Transverse colon (tissue), 4 donors: ENCODE data around the gene UTP20. TPM values are rescaled to one million over a fixed set of nuclear protein-coding genes. Genes with fewer than 3 reads are reported as not detected.

Source experiments
- DNase-seq: peaks from one replicate; pipeline ENCODE4 v3.0.0-alpha.2; 2019
- H3K27ac ChIP-seq, 4 donors: fragments of 200-600 bp; sonication (generic); 2 replicates each; pipeline ENCODE4 v1.5.1; 2016 to 2018; ENCODE audit warnings: inconsistent platforms in 4 of 4
- H3K27me3 ChIP-seq: fragments of 200-600 bp; sonication (generic); 2 replicates; pipeline ENCODE4 v1.5.1; 2017; ENCODE audit warnings: inconsistent platforms
- H3K36me3 ChIP-seq, 4 donors: fragments of 200-600 bp; sonication (generic); 2 replicates each; pipeline ENCODE4 v1.5.1; 2017 to 2019; ENCODE audit warnings: inconsistent platforms in 4 of 4
- H3K4me1 ChIP-seq, 4 donors: fragments of 200-600 bp; sonication (generic); 2 replicates each; pipeline ENCODE4 v1.5.1; 2017 to 2020; ENCODE audit warnings: inconsistent platforms in 4 of 4
- H3K4me3 ChIP-seq, 4 donors: fragments of 200-600 bp; sonication (generic); 1 replicate in 1 of 4; 2 replicates in 3 of 4; pipeline versions ENCODE4 v1.5.1 to v1.6.1; 2017 to 2019; ENCODE audit warnings: inconsistent platforms in 4 of 4
- H3K9me3 ChIP-seq, 2 donors: fragments of 200-600 bp; sonication (generic); 2 replicates each; pipeline ENCODE4 v1.5.1; 2017 to 2019; ENCODE audit warnings: inconsistent platforms in 2 of 2
- EP300 ChIP-seq: sonication (generic); formaldehyde crosslinking; IDR thresholded peaks from one replicate; pipeline ENCODE4 v1.6.1; 2017; ENCODE audit warnings: antibody characterized with exemption, low read depth
- POLR2A ChIP-seq: fragments of 450-650 bp; IDR thresholded peaks from one replicate; pipeline ENCODE4 v1.6.1; 2016; ENCODE audit warnings: antibody characterized with exemption, mild to moderate bottlenecking, moderate library complexity
- POLR2AphosphoS5 ChIP-seq, 3 donors: sonication (generic); formaldehyde crosslinking; IDR thresholded peaks; one replicate each; pipeline ENCODE4 v1.6.1; 2016; ENCODE audit warnings: antibody characterized with exemption in 3 of 3
- WGBS, 2 donors: methylation state at CpG; one replicate each; pipeline ENCODE4 v1.1.5; 2018; ENCODE audit warnings: low coverage in 1 of 2; 5-methylcytosine and 5-hydroxymethylcytosine counted together
- in situ Hi-C, 4 donors: fragments of 200-750 bp; cut with MboI; loops; one replicate each; pipeline versions ENCODE4 v1.15.0 to v1.15.1; 2017; ENCODE audit warnings: low sequenced_read_pairs in 3 of 4, low pct_ligation_motif_present in 1 of 4, low pct_unique_long_range_greater_than_20kb in 1 of 4
- intact Hi-C: fragments of 100-400 bp; cut with DNase I; formaldehyde crosslinking; loops from one replicate; pipeline ENCODE4 v1.15.1; 2023; ENCODE audit warnings: low total_unique reads
- total RNA-seq, 4 donors: library from RNA; depleted of rRNA; stranded (reverse); fragments of >200 nt; gene quantifications; one replicate each; pipeline ENCODE4 v1.1.0, GENCODE V29; 2016
- TF ChIP-seq, protein P1 (sequence below), 5 experiments: fragments of 200-600 bp in 3 of 5; fragments of 450-650 bp in 2 of 5; sonication (generic) in 3 of 5; IDR thresholded peaks; 1 replicate in 2 of 5; 2 replicates in 3 of 5; pipeline ENCODE4 v1.5.1; 2016 to 2017; ENCODE audit warnings: antibody characterized with exemption in 5 of 5, inconsistent platforms in 3 of 5, mild to moderate bottlenecking in 2 of 5, moderate library complexity in 1 of 5

The UTP20 gene
- total RNA-seq, 4 donors from 2014 or later: 5.2 to 11.0 (median 6.5) TPM

DNA sequence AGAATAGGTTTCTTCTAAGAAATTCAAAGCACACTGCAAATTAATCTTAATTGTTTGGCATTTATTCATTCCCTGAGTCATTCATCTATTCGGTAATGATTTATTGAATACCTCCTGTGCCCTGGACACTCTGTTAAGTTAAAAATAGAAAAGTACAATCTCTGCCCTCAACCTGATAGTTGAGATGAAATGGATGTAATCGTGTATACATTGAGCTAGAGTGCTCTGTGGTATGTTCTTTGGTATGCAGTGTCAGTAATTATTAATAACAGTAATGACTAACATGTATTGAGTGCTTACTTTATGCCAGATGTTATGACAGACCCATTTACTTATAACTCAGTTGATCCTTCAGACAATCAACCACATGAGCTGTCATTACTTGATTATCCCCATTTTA, 47.6 kb downstream of the UTP20 start:
- in situ Hi-C loops: no loop called here
- no peaks in the 10 kb centered on the region for H3K9me3 ChIP-seq
- WGBS, 2 donors: 94% methylated on average over 2 of the region's 2 CpGs
- H3K4me1 ChIP-seq: no peaks in the 10 kb centered on the region
- peaks cover 0 to 37% (median 11%) of the 10 kb centered on the region in 4 donors for H3K36me3 ChIP-seq
- no peak for DNase-seq
- TF ChIP-seq, protein P1, sequence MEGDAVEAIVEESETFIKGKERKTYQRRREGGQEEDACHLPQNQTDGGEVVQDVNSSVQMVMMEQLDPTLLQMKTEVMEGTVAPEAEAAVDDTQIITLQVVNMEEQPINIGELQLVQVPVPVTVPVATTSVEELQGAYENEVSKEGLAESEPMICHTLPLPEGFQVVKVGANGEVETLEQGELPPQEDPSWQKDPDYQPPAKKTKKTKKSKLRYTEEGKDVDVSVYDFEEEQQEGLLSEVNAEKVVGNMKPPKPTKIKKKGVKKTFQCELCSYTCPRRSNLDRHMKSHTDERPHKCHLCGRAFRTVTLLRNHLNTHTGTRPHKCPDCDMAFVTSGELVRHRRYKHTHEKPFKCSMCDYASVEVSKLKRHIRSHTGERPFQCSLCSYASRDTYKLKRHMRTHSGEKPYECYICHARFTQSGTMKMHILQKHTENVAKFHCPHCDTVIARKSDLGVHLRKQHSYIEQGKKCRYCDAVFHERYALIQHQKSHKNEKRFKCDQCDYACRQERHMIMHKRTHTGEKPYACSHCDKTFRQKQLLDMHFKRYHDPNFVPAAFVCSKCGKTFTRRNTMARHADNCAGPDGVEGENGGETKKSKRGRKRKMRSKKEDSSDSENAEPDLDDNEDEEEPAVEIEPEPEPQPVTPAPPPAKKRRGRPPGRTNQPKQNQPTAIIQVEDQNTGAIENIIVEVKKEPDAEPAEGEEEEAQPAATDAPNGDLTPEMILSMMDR (IDR thresholded peaks at IDR 0.05): no peak
- no peak for TF ChIP-seq EP300
- no peak for TF ChIP-seq POLR2AphosphoS5 (IDR thresholded peaks at IDR 0.05)
- TF ChIP-seq POLR2A: no peak
- intact Hi-C loops: no loop called here
- H3K4me3 ChIP-seq: no peak overlapping the region
- H3K27me3 ChIP-seq: no peaks in the 10 kb centered on the region
- no peak overlapping the region for H3K27ac ChIP-seq

DNA sequence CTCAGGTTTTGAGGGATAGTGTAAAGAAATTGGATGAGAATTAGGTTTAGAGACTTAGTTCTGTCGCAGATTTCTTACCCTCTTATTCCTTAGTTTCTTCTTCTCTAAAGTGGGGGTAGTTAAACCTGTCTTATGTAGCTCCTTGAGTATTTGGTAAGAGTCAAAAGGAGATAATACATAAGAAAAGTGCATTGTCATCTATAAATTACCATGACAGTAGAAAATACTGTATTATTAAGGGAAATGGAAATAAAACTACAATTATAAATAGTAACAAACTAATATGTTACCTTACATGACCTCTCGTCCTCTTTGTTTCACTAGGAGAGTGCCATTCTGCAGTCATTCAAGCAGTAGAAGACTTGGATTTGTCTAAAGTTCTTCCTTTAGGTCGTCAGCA, 49.0 kb downstream of the UTP20 start:
- Histone ChIP-seq H3K27ac (no peak overlapping the region), H3K36me3 (peaks cover 0 to 37% (median 11%) of the 10 kb centered on the region in 4 donors), H3K4me3 (no peak overlapping the region), H3K27me3 (no peaks in the 10 kb centered on the region), H3K9me3 (no peaks in the 10 kb centered on the region), H3K4me1 (no peaks in the 10 kb centered on the region)
- no peak for DNase-seq
- WGBS, 2 donors: 95 to 100% methylated on average over 3 of the region's 3 CpGs
- TF ChIP-seq POLR2AphosphoS5 (IDR thresholded peaks at IDR 0.05) (no peak), POLR2A (no peak), EP300 (no peak)
- TF ChIP-seq, protein P1 (IDR thresholded peaks at IDR 0.05): no peak
- intact Hi-C loops (no loop called here), in situ Hi-C loops (no loop called here)

DNA sequence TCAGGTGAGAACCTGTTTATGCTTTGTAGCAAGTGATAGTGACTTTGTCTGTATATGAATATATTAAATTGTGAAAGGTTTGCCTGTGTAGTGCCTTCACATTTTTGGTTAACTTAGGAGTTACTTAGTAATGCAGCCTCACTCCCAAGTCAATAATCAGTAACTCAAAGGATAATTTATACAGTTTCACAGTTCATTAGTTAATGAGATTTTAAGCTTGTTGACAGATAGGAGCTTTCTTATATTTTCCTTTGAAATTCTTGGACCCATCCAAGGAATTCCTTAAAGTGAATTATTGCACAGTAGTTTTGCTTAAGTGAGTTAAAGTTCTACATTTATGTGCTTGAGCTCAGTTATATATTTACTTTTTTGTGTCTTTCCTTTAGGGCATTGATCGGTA, 50.7 kb downstream of the UTP20 start:
- peaks cover 0 to 31% (median 13%) of the 10 kb centered on the region in 4 donors for H3K36me3 ChIP-seq
- DNase-seq: no peak

DNA sequence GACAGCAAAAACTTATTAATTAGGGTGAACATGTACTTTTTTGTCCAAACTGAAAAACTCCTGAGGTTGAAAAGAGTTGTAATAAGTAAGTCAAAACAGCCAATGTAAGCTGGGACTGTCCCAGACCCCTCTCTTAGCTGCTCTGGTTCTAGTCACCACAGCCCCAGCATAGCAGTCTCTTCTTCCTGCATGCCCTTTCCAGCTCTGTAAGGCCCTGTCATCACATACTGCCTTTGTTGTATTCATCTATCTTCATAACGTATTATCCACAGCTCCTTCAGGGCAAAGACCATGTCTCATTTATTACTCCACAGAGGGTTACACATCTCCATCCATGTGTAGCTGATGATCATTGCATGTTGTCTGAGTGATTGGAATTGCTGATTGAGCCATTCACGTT, 56.5 kb downstream of the UTP20 start:
- in situ Hi-C loops (no loop called here), intact Hi-C loops (no loop called here)
- no peaks in the 10 kb centered on the region for H3K4me1 ChIP-seq
- H3K27ac ChIP-seq: no peak overlapping the region
- peaks cover 0 to 24% (median 7%) of the 10 kb centered on the region in 4 donors for H3K36me3 ChIP-seq
- DNase-seq: no peak
- no peak overlapping the region for H3K4me3 ChIP-seq
- no peak for TF ChIP-seq POLR2A
- TF ChIP-seq EP300: no peak
- TF ChIP-seq, protein P1 (IDR thresholded peaks at IDR 0.05): no peak
- H3K27me3 ChIP-seq: no peaks in the 10 kb centered on the region
- WGBS, 2 donors: 82 to 86% methylated on average over 2 of the region's 2 CpGs
- H3K9me3 ChIP-seq: no peaks in the 10 kb centered on the region

More for the DNA sequence above, 50.7 kb downstream of the UTP20 start:
- Histone ChIP-seq H3K4me1 (no peaks in the 10 kb centered on the region), H3K27me3 (no peaks in the 10 kb centered on the region), H3K4me3 (no peak overlapping the region), H3K27ac (no peak overlapping the region), H3K9me3 (no peaks in the 10 kb centered on the region)
- TF ChIP-seq, protein P1 (IDR thresholded peaks at IDR 0.05): no peak
- TF ChIP-seq POLR2AphosphoS5 (IDR thresholded peaks at IDR 0.05) (no peak), POLR2A (no peak), EP300 (no peak)
- in situ Hi-C loops (no loop called here), intact Hi-C loops (no loop called here)
- 94 to 100% methylated on average over 1 of the region's 1 CpG for WGBS, 2 donors
